Measurements from ENCODE around the gene CARD9.

The CARD9 gene

DNA sequence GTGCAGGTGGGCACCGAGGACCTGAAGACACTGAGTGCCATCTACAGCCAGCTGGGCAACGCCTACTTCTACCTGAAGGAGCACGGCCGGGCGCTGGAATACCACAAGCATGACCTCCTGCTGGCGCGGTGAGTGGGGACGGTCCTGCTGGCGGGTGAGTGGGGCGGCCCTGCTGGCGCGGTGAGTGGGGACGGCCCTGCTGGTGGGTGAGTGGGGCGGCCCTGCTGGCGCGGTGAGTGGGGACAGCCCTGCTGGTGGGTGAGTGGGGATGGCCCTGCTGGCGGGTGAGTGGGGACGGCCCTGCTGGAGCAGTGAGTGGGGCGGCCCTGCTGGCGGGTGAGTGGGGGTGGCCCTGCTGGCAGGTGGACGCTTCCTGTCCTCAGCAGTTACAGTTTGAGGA, 38.9 kb downstream of the CARD9 start:
- no peaks in the 10 kb centered on the region for H3K79me2 ChIP-seq (ENCODE audit: insufficient read depth, low read length)
- no peak overlapping the region for H3K27ac ChIP-seq (ENCODE audit: low read depth, low read length, poor library complexity, severe bottlenecking)
- no peak overlapping the region for H3K4me3 ChIP-seq (ENCODE audit: low read depth, low read length, poor library complexity, severe bottlenecking)
- no peaks in the 10 kb centered on the region for H4K20me1 ChIP-seq (ENCODE audit: insufficient read depth, low read length)
- peaks cover 16% of the 10 kb centered on the region for H3K27me3 ChIP-seq (ENCODE audit: insufficient read depth, low read length)
- no peak overlapping the region for H3K9ac ChIP-seq (ENCODE audit: low read length)
- H3K4me1 ChIP-seq (ENCODE audit: insufficient read depth, low read length, severe bottlenecking): no peaks in the 10 kb centered on the region
- H3K9me2 ChIP-seq (ENCODE audit: low read depth, low read length): no peaks in the 10 kb centered on the region
- H3F3A ChIP-seq (ENCODE audit: insufficient read depth, low read length): no peaks in the 10 kb centered on the region
- no peak for TF ChIP-seq EZH2 (IDR thresholded peaks at IDR 0.05; ENCODE audit: borderline replicate concordance, low read length)
- TF ChIP-seq, protein P1, sequence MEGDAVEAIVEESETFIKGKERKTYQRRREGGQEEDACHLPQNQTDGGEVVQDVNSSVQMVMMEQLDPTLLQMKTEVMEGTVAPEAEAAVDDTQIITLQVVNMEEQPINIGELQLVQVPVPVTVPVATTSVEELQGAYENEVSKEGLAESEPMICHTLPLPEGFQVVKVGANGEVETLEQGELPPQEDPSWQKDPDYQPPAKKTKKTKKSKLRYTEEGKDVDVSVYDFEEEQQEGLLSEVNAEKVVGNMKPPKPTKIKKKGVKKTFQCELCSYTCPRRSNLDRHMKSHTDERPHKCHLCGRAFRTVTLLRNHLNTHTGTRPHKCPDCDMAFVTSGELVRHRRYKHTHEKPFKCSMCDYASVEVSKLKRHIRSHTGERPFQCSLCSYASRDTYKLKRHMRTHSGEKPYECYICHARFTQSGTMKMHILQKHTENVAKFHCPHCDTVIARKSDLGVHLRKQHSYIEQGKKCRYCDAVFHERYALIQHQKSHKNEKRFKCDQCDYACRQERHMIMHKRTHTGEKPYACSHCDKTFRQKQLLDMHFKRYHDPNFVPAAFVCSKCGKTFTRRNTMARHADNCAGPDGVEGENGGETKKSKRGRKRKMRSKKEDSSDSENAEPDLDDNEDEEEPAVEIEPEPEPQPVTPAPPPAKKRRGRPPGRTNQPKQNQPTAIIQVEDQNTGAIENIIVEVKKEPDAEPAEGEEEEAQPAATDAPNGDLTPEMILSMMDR (IDR thresholded peaks at IDR 0.05; ENCODE audit: low read length): no peak
- H3K4me2 ChIP-seq (ENCODE audit: low read length): no peak overlapping the region
- H2AFZ ChIP-seq (ENCODE audit: low read length): no peak overlapping the region
- H3K36me3 ChIP-seq (ENCODE audit: insufficient read depth, low read length): no peaks in the 10 kb centered on the region
- H3K9me3 ChIP-seq (ENCODE audit: low read length): no peaks in the 10 kb centered on the region

DNA sequence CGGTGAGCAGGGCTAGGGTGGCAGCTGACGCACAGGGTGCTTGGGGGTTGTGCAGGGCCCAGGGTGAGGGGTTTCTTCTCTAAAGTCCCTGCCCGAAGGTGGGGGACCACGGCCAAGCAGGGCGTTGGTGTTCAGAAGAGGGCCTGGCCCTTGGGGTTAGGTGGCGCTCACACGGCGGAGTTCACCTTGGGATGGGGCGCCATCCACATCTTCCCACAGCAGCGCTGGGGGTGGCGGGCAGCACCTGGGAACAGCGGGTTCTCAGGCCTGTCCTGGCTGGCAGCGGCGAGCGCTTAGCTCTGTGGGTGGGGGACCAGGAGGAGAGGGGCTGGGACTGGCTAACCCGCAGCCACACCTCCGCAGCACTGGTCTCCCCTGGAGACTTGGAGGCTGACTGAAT, 40.0 kb downstream of the CARD9 start:
- Histone ChIP-seq H3K27me3 (ENCODE audit: insufficient read depth, low read length) (peaks cover 10% of the 10 kb centered on the region; the same call in 1 of the 2 replicates), H2AFZ (ENCODE audit: low read length) (no peak overlapping the region), H3K9ac (ENCODE audit: low read length) (no peak overlapping the region), H3K4me3 (ENCODE audit: low read depth, low read length, poor library complexity, severe bottlenecking) (no peak overlapping the region), H3K79me2 (ENCODE audit: insufficient read depth, low read length) (no peaks in the 10 kb centered on the region), H3K4me2 (ENCODE audit: low read length) (no peak overlapping the region), H4K20me1 (ENCODE audit: insufficient read depth, low read length) (no peaks in the 10 kb centered on the region), H3K9me2 (ENCODE audit: low read depth, low read length) (no peaks in the 10 kb centered on the region), H3K27ac (ENCODE audit: low read depth, low read length, poor library complexity, severe bottlenecking) (no peak overlapping the region), H3K4me1 (ENCODE audit: insufficient read depth, low read length, severe bottlenecking) (no peaks in the 10 kb centered on the region), H3F3A (ENCODE audit: insufficient read depth, low read length) (no peaks in the 10 kb centered on the region), H3K9me3 (ENCODE audit: low read length) (no peaks in the 10 kb centered on the region), H3K36me3 (ENCODE audit: insufficient read depth, low read length) (no peaks in the 10 kb centered on the region)
- TF ChIP-seq EZH2 (IDR thresholded peaks at IDR 0.05; ENCODE audit: borderline replicate concordance, low read length): no peak
- TF ChIP-seq, protein P1 (IDR thresholded peaks at IDR 0.05; ENCODE audit: low read length): no peak

DNA sequence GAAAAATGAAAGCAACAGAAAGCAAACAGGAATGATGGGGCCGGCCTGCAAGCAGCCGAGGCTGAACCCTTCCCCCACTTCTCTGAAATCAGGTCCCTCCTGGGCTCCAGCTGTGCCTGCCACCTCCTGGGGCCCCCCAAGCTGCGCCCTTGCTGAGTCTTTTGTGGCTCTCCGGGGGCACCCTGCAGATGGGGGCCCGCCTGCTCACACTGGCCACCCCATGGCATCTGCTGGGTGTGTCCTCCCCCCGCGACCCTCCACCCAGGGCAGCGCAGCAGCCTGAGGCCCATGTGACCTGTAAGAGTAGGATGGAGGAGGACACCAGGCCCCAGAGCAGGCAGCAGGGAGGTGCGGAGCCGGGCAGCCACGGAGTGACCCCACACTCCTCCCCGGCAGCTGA, 40.4 kb downstream of the CARD9 start:
- H4K20me1 ChIP-seq (ENCODE audit: insufficient read depth, low read length): no peaks in the 10 kb centered on the region
- H3K9me3 ChIP-seq (ENCODE audit: low read length): no peaks in the 10 kb centered on the region
- peaks cover 6% of the 10 kb centered on the region; the same call in 1 of the 2 replicates for H3K27me3 ChIP-seq (ENCODE audit: insufficient read depth, low read length)
- TF ChIP-seq, protein P1 (IDR thresholded peaks at IDR 0.05; ENCODE audit: low read length): no peak
- no peak for TF ChIP-seq EZH2 (IDR thresholded peaks at IDR 0.05; ENCODE audit: borderline replicate concordance, low read length)
- H3K4me2 ChIP-seq (ENCODE audit: low read length): no peak overlapping the region
- H3K4me3 ChIP-seq (ENCODE audit: low read depth, low read length, poor library complexity, severe bottlenecking): no peak overlapping the region
- no peak overlapping the region for H3K9ac ChIP-seq (ENCODE audit: low read length)
- no peaks in the 10 kb centered on the region for H3K4me1 ChIP-seq (ENCODE audit: insufficient read depth, low read length, severe bottlenecking)
- H3K36me3 ChIP-seq (ENCODE audit: insufficient read depth, low read length): no peaks in the 10 kb centered on the region
- H3K9me2 ChIP-seq (ENCODE audit: low read depth, low read length): no peaks in the 10 kb centered on the region
- H3F3A ChIP-seq (ENCODE audit: insufficient read depth, low read length): no peaks in the 10 kb centered on the region
- H2AFZ ChIP-seq (ENCODE audit: low read length): no peak overlapping the region
- H3K27ac ChIP-seq (ENCODE audit: low read depth, low read length, poor library complexity, severe bottlenecking): no peak overlapping the region
- no peaks in the 10 kb centered on the region for H3K79me2 ChIP-seq (ENCODE audit: insufficient read depth, low read length)

Data from OCI-LY1 (cell line).